OCI-LY1 (cell line): ENCODE data around the gene ARMC7.

Experiments used
- H2AFZ ChIP-seq: fragments of 200-600 bp; sonication (generic), shearing (Covaris generic); 2 replicates; pipeline ENCODE4 v1.6.0; 2014; ENCODE audit warnings: antibody characterized with exemption, mild to moderate bottlenecking, low read length
- H3F3A ChIP-seq: fragments of 200-600 bp; sonication (generic), shearing (Covaris generic); 2 replicates; pipeline ENCODE4 v1.6.0; 2014; ENCODE audit warnings: mild to moderate bottlenecking, antibody characterized with exemption, low read length, moderate library complexity; ENCODE audit not compliant: insufficient read depth
- H3K27ac ChIP-seq: fragments of 200-600 bp; sonication (generic); 2 replicates; pipeline ENCODE4 v1.5.1; 2014; ENCODE audit warnings: low read length, mixed run types, mild to moderate bottlenecking, low read depth; ENCODE audit not compliant: poor library complexity, severe bottlenecking
- H3K27me3 ChIP-seq: fragments of 200-600 bp; sonication (generic); 2 replicates; pipeline ENCODE4 v1.6.0; 2014; ENCODE audit warnings: antibody characterized with exemption, mild to moderate bottlenecking, low read length, moderate library complexity; ENCODE audit not compliant: insufficient read depth
- H3K36me3 ChIP-seq: fragments of 200-600 bp; sonication (generic); 2 replicates; pipeline ENCODE4 v1.6.1; 2014; ENCODE audit warnings: mild to moderate bottlenecking, antibody characterized with exemption, low read length, moderate library complexity, mixed read lengths; ENCODE audit not compliant: insufficient read depth
- H3K4me1 ChIP-seq: fragments of 200-600 bp; sonication (generic); 2 replicates; pipeline ENCODE4 v1.5.1; 2014; ENCODE audit warnings: mild to moderate bottlenecking, low read length, moderate library complexity; ENCODE audit not compliant: insufficient read depth, severe bottlenecking
- H3K4me2 ChIP-seq: fragments of 200-600 bp; sonication (generic), shearing (Covaris generic); 2 replicates; pipeline ENCODE4 v1.6.1; 2014; ENCODE audit warnings: low read length
- H3K4me3 ChIP-seq: fragments of 200-600 bp; sonication (generic); 2 replicates; pipeline ENCODE4 v1.5.1; 2014; ENCODE audit warnings: low read length, low read depth, mild to moderate bottlenecking, mixed read lengths; ENCODE audit not compliant: poor library complexity, severe bottlenecking
- H3K79me2 ChIP-seq: fragments of 200-600 bp; shearing (Covaris generic); 2 replicates; pipeline ENCODE4 v1.6.1; 2016; ENCODE audit warnings: mixed run types, low read length, mixed read lengths; ENCODE audit not compliant: insufficient read depth
- H3K9ac ChIP-seq: fragments of 200-600 bp; sonication (generic), shearing (Covaris generic); 2 replicates; pipeline ENCODE4 v1.6.1; 2014; ENCODE audit warnings: mild to moderate bottlenecking, low read length, mixed read lengths
- H3K9me2 ChIP-seq: fragments of 200-600 bp; sonication (generic), shearing (Covaris generic); 2 replicates; pipeline ENCODE4 v1.6.1; 2014; ENCODE audit warnings: low read depth, mild to moderate bottlenecking, low read length, mixed read lengths
- H3K9me3 ChIP-seq: fragments of 200-600 bp; shearing (Covaris generic); 2 replicates; pipeline ENCODE4 v1.6.1; 2014; ENCODE audit warnings: low read length, mixed read lengths
- H4K20me1 ChIP-seq: fragments of 200-600 bp; sonication (generic), shearing (Covaris generic); 2 replicates; pipeline ENCODE4 v1.6.0; 2016; ENCODE audit warnings: mild to moderate bottlenecking, low read length; ENCODE audit not compliant: insufficient read depth
- EZH2 ChIP-seq: fragments of 200-600 bp; sonication (generic), shearing (Covaris generic); IDR thresholded peaks from 2 replicates; pipeline ENCODE4 v1.8.0; 2017; ENCODE audit warnings: borderline replicate concordance, mixed run types, mild to moderate bottlenecking, antibody characterized with exemption, low read length, moderate library complexity, mixed read lengths
- TF ChIP-seq, protein P1 (sequence below): fragments of 200-600 bp; sonication (generic), shearing (Covaris generic); IDR thresholded peaks from 2 replicates; pipeline ENCODE4 v1.5.1; 2017; ENCODE audit warnings: mild to moderate bottlenecking, antibody characterized with exemption, low read length, moderate library complexity, mixed read lengths

The ARMC7 gene

DNA sequence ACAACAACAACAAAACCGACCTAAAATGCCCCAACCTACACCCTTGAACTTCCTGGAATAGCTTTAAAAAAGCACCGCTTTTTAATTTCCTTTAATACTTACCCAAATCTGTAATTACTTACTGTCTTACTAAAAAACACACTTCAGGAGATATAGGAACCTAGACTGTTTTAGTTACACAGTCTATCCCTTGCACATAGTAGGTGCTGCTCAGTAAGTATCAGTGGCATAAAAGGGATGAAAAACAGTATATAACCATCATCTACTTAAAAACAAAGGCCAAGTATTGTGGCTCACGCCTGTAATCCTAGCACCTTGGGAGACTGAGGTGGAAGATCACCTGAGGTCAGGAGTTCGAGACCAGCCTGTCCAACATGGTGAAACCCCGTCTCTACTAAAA, 66.9 kb downstream of the ARMC7 start:
- TF ChIP-seq, protein P1, sequence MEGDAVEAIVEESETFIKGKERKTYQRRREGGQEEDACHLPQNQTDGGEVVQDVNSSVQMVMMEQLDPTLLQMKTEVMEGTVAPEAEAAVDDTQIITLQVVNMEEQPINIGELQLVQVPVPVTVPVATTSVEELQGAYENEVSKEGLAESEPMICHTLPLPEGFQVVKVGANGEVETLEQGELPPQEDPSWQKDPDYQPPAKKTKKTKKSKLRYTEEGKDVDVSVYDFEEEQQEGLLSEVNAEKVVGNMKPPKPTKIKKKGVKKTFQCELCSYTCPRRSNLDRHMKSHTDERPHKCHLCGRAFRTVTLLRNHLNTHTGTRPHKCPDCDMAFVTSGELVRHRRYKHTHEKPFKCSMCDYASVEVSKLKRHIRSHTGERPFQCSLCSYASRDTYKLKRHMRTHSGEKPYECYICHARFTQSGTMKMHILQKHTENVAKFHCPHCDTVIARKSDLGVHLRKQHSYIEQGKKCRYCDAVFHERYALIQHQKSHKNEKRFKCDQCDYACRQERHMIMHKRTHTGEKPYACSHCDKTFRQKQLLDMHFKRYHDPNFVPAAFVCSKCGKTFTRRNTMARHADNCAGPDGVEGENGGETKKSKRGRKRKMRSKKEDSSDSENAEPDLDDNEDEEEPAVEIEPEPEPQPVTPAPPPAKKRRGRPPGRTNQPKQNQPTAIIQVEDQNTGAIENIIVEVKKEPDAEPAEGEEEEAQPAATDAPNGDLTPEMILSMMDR, result no peak
- TF ChIP-seq EZH2, result no peak
- H3K4me1 ChIP-seq, result peaks cover 19% of the 10 kb centered on the region
- no peak overlapping the region for H3K9ac ChIP-seq
- H3K9me3 ChIP-seq, result no peaks in the 10 kb centered on the region
- peaks cover 7% of the 10 kb centered on the region for H4K20me1 ChIP-seq
- no peaks in the 10 kb centered on the region; the same call in 1 of the 2 replicates for H3F3A ChIP-seq
- H2AFZ ChIP-seq, result no peak overlapping the region
- no peak overlapping the region for H3K27ac ChIP-seq
- peaks cover 53% of the 10 kb centered on the region for H3K79me2 ChIP-seq
- peaks cover 92% of the 10 kb centered on the region for H3K36me3 ChIP-seq
- H3K4me3 ChIP-seq, result no peak overlapping the region
- H3K9me2 ChIP-seq, result no peaks in the 10 kb centered on the region
- H3K27me3 ChIP-seq, result no peaks in the 10 kb centered on the region
- H3K4me2 ChIP-seq, result no peak overlapping the region

DNA sequence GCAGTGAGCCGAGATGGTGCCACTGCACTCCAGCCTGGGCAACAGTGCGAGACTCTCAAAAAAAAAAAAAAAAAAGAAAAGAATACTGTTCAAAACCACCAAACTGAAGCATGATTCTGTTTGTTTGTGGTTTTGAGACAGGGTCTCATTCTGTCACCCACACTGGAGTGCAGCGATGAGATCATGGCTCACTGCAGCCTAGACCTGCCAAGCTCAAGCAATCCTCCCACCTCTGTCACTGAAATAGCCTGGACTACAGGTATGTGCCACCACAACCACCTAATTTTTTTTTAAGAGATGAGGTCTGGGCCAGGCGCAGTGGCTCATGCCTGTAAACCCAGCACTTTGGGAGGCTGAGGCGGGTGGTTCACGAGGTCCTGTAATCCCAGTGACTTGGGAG, 68.7 kb downstream of the ARMC7 start:
- Histone ChIP-seq H3K9me3 (no peaks in the 10 kb centered on the region), H3K36me3 (peaks cover 73% of the 10 kb centered on the region), H3K4me1 (peaks cover 23% of the 10 kb centered on the region), H3K27me3 (no peaks in the 10 kb centered on the region), H3K27ac (no peak overlapping the region), H3K4me3 (no peak overlapping the region), H4K20me1 (peaks cover 7% of the 10 kb centered on the region), H3K4me2 (no peak overlapping the region), H3F3A (no peaks in the 10 kb centered on the region; the same call in 1 of the 2 replicates), H3K9ac (no peak overlapping the region), H3K79me2 (peaks cover 55% of the 10 kb centered on the region), H3K9me2 (no peaks in the 10 kb centered on the region), H2AFZ (no peak overlapping the region)
- TF ChIP-seq, protein P1, result no peak
- no peak for TF ChIP-seq EZH2
